GM18526 (cell line): ENCODE measurements around the gene C15orf62.

Source experiments
- POLR2A ChIP-seq: IDR thresholded peaks from 3 replicates; pipeline ENCODE4 v1.6.1; 2011; ENCODE audit not compliant: insufficient read length; ENCODE audit errors: extremely low read depth

Gene C15orf62

DNA sequence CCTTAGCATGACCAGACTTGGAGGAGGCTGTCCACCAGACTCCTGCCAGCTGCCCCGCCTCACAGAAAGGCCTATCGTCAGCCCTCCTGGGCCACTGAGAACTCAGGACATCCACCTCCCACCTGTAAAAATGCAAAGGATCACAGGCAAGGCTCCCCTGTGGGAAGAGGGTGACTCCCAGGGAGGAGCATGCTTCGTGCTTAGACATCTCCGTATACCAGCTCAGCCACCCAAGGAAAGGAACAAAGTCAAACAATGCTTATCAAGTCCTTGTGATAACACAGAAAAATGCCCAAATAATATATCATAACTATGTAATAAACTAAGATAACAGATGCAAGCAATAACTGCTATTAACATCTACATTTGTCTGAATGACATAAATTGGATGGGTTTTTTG lies 18.9 kb upstream of the C15orf62 start:
- TF ChIP-seq POLR2A: no peak

DNA sequence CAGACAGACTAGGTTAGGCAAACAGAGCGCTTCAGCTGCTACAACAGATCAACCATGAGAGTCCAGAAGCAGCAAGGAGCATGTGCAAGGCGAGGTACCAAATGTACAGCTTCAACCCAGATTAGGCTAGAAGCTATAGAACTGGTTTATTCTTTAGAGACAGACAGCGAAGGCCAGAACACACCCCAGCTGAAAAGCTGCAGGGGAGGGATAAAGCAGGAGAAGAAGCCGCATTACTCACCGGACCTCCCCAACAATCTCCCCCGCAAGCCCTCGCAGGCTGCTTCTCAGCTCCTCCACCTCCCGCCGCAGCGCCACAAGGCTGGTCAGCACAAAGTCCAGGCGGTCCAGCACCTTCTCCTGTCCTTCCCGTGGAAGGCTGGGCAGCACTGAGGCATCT lies 18.0 kb upstream of the C15orf62 start:
- TF ChIP-seq POLR2A: no peak

DNA sequence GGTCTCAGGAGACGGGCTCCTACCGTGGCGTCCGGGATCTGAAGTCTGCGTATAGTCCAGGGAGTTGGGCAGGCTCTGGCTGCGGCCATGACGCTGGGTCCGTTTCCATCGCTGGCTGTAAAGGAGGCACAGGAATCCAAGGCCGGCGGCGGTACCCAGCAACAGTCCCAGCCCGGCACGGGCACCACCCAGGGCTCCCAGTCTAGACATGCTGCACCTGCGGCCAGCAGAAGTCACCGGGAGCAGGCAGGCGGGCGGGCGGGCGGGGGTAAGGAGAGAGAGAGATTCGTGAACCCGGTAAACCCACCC lies 15.3 kb upstream of the C15orf62 start:
- no peak for TF ChIP-seq POLR2A

DNA sequence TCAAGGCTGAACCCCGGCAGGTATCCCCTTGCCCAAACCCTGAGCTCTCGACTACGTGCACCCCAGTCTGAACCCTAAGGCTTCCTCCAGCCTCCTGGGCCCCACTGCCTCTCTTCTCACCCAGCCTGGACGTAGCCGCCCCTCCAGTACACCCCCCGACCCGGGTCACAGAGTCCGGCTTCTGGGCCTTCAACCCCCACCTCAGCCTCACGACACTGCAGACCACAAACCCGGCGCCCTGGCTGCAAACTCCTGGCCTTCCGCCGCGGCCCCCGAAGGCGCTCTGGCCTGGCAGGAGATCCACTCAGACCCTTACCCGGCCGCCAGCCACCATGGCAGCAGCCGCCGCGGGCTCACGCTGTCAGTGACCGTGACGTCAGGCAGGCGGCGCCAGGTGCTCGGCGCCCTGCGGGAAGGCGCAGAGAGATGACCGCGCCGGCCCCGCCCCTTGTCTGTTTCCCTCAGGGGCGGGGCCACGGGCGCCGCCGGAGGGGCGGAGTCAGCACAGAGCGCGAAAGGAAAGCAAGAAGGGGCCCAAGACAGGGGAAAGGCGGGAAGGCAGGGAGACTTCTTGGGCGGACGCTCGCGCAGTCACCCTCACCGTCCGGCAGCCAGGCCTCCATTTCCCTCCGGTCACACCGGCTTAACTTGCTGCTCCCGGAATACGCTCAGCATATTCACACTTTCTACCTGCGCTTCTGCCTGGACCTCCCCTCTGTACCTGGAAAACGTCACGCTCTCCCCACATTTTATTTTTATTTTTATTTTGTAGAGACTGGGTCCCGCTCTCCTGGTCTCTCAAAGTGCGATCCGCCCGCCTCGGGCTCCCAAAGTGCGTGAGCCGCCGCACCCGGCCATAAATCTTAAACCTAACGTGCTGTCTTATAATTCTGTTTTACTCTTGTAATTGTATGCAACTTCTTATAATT lies 14.6 kb upstream of the C15orf62 start, which contains the start of gene RMDN3:
TSS of gene RMDN3 (minus strand) at position 372 of the 929 bp plus-strand sequence. CDS start 471 bp downstream, outside the sequence.
- TF ChIP-seq POLR2A: peak; percentile 89

DNA sequence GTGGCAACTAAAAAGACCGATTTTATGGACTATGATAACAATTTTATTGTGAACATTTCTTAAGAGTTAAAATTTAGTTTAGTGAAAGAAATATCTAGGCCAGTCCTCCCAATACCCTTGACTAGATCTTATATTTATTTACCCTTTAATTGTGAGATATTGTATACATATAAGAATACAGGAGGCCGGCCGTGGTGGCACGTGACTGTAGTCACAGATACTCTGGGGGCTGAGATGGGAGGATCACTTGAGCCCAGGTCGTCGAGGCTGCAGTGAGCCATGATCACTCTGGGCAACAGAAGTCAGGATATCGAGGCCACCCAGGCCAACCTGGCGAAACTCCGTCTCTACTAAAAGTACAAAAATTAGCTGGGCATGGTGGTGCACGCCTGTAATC lies 14.0 kb upstream of the C15orf62 start:
- TF ChIP-seq POLR2A: no peak

DNA sequence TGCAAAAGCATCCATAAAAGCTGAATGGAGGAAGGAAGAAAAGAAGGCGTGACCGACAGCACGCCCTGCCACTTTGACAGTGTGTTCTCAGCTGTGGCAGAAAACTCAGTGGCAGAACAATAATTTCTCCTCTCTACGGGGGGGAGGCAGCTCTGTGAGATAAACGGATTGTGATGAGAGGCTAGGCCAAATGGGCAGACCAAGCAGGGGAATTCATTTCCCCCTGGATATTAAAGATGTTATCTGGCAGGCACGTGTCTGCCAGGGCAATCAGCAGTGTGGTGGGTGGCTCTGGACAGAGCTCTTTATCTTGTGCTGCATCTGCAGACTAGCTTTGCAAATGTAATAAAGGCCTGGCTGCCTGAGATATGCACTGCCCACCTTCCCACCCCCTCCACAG lies 12.8 kb upstream of the C15orf62 start:
- TF ChIP-seq POLR2A: no peak

DNA sequence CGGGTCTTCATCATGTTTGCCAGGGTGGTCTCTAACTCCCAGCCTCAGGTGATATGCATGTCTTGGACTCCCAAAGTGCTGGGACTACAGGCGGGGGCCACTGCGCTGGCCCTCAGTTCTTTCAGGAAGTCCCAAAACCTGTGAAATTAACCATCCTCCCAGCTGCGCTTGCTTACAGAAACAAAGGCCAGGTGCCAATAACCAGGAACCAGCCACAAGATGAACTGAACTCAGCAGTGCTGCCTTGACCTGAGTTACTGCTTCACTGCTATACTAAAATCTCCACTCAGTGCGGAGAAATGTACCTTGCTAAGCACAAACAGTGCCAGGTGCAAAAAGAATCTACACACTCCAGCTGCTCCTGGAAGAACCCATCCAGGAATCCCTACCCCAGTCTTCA lies 9.8 kb upstream of the C15orf62 start:
- no peak for TF ChIP-seq POLR2A

DNA sequence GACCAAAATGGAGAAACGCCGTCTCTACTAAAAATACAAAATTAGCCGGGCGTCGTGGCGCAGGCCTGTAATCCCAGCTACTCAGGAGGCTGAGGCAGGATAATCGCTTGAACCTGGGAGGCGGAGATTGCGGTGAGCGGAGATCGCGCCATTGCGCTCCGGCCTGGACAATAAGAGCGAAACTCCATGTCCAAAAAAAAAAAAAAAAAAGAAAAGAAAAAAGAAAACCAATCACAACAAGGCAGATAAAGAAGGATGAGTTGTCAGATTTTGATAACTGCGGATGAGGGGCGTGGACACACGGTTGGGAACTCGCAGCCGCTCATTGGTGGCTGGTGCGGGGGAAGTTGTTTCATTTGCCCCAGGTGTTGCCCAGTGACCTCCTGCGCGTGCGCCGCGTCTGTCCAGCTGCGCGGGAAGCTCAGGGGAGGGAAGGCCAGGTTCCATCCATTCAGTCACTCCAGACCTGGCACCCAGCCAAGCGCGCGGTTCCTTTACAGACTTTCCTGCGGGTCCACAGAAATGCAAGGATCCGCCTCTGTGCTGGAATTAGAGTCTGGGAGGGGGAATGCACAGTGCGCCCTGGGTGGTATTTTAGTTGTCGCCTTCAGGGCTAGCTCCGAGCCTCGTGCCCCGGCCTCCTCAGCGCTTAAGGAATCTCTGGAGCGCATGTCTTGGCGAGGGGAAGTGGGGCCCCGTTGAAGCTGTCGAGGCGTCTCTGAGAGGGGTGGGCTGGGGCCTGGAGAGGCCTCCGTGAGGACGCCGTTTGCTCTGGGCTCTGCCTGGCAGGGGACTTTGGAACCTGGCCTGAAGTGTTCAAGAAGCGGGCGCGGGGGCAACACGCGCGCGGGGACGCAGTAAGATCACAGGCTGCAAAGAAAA lies 6.6 kb upstream of the C15orf62 start:
- TF ChIP-seq POLR2A: no peak

DNA sequence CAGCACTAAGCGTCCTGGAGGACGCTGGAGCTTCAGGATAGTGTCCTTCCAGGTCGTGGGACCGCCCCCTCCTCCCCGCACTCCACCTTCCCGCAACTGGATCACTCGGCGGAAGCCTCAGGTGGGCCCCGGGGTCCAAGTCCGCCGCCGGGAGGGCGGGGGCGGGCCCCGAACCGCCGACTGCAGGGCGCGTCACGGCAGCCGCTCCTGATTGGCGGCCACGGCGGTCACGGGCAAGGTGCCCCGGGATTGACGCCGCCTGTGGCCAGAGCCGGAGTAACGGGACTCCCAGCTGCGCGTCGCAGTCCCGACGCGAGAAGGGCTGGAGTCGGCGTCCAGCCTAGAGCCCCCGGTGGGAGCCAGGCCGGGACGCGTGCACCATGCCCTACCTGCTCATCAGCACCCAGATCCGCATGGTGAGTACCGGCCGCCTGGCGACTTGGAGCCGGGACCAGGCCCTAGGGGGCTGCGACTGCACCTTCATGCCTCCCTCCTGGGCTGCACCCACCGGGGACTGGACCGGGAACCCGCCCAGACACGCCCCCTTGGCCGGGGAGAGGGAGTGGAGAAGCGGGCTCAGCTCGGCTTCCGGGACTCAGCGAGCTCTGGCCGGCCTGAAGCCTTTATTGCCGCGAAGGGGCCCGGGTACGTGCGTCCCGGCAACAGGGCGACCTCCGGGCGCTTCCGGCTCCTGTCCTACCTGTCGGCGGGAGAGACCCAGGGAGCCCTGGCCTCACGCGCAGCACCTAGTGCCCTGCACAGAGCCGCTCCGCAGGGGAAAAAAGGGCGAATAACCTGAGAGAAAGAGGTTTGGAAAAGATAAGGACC lies 5.8 kb upstream of the C15orf62 start, which contains the start of gene GCHFR:
TSS of gene GCHFR (plus strand) at position 268 of the 828 bp plus-strand sequence. CDS start at position 381, 113 bp downstream.
- TF ChIP-seq POLR2A: peak; percentile 22

DNA sequence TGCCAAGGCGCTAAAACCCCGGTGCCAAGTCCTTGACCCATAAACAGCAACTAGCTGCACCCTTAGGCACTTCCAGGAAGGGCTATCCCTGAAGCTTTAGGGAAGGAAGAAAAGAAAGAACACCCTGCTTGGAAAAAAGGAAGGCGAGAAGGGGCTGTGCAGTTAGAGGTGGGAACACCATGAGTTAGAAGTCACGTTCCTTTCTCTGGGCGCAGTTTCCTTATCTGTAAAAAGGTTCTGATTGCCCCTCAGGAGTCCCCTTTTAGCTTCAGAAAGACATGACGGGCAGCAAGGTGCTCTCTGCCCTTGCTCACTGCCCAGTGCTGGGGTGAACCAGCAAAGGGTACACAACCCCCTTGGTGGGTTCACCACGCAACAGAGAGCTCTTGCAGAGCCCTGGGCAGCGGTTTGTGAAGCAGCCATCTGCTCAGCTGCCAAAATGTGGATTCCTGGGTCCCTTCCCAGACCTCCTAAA lies 5.1 kb upstream of the C15orf62 start:
- no peak for TF ChIP-seq POLR2A

DNA sequence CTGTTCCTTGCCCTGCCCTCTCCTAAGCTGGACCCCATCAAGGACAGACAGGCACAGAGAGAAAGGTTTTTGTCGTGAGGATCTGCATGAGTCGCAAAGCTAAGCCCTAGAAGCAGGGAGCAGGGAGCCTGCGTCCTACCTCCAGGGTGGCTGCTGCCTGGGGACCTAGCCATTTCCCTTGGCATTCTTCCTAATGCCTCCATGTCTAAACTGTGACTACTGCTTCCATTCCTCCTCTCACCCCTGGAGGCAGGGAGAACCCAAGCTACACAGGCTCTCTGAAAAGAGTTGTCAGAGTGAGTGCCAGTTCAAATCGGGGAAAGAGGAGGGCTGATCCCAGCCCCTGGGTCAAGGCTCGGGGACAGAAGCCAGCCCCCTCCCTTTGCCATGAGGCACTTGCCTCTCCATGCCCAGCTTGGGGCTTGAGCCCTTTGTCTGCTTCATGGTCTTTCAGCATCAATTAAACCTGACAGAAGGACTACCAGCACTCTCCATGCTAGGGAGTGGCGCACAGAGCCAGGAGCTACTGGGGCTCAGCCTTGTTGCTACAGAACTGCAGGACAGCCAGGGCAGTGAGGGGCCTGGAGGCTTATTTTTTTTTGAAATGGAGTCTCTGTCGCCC lies 3.5 kb upstream of the C15orf62 start:
- TF ChIP-seq POLR2A: no peak

DNA sequence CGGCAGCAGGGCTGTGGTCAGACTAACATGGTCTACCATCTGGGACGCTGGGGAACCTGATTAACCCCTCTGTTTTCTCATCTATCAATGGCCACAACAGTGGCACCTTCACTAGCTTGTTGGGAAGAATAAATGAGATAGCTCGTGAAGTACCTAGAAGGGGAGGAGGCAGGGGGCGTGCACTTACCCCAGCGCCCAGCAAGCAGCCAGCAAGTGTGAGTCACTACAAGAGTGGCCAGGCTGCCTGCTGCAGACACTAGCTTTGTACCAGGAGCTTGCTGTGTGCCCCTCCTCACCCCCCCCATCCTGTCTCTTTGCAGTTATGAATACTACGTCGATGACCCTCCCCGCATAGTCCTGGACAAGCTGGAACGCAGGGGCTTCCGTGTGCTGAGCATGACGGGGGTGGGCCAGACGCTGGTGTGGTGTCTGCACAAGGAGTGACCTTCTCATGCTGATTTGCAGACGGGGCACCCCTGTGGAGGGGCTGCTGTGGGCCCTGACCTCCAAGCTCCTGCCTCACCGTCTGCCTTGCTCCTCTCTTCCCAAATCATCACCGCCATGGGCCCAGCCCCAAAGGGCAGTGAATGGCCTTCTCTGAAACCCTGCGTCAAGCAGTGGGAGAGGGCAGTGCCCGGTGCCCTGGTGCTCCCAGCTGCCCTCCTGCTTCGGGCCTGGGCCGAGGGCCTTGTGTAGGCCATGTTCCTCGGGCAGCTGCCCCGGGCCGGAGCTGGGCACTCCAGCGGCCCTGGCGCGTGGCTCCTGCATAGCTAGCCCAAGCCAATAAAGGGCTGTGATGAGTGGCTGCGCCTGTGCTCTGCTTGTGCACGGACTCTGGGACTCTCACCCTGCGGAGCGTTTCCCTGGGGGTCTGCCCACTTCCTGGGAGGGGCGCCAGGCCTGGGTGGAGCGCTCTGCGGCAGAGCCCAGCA lies 2.6 kb upstream of the C15orf62 start:
- TF ChIP-seq POLR2A: no peak

DNA sequence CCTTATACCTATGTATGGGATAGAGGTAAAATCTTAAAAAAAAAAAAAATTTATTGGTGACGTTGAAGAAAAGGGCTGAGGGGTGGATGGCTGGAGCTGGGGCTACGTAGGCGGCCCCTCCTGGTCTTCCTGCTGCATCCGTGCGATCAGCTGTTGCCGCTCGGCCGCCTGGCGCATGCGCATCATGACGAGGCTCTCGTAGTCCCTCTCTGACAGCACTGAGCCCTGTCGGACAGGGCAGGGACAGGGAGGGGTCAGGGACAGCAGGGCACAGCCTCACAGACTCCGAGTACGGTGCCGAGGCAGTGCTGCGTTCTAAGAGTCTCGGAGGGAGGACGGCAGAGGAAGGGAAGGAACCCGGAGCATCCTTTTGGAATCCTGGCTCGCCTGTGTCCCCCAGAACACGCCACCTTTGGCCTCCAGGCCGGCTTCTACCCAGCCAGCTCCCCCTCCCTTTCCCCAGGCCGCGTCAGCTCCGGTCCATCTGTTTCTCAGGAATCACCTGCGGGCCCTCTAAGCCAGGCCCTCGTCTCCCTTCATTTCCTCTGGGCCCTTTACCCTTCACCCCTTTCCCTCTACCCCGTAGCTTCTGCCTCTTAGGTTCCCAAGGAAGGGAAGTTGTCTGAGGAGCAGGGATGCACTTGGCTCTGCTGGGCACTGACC lies 1.8 kb upstream of the C15orf62 start:
- TF ChIP-seq POLR2A: no peak
